Fibroblast of pulmonary artery (primary cell): ENCODE measurements around the gene UVRAG.

Experiments used
- DNase-seq: peaks from one replicate; pipeline ENCODE4 v3.0.0-alpha.2; 2010; ENCODE audit warnings: low read depth
- H3K4me3 ChIP-seq: replicated peaks from 2 replicates; pipeline ENCODE4 v1.5.1; 2011; ENCODE audit warnings: low read depth, mild to moderate bottlenecking, control low read depth, low read length, moderate library complexity
- CTCF ChIP-seq: IDR thresholded peaks from 2 replicates; pipeline ENCODE4 v1.5.1; 2011; ENCODE audit warnings: mild to moderate bottlenecking, control low read depth, low read length, inconsistent platforms; ENCODE audit errors: missing control alignments

Gene UVRAG

GRCh38 chr11:76088511-76088910 is 273.5 kb downstream of the UVRAG start:
- DNase-seq = no peak
- no peak overlapping the region for H3K4me3 ChIP-seq
- TF ChIP-seq CTCF = no peak

GRCh38 chr11:76090174-76090573 is 275.2 kb downstream of the UVRAG start:
- TF ChIP-seq CTCF = no peak
- DNase-seq = no peak
- H3K4me3 ChIP-seq = no peak overlapping the region

- no peak for TF ChIP-seq CTCF
- H3K4me3 ChIP-seq = no peak overlapping the region
- no peak for DNase-seq
Observed at GRCh38 chr11:76090821-76091220, 275.8 kb downstream of the UVRAG start.

GRCh38 chr11:76094740-76095139 is 279.7 kb downstream of the UVRAG start:
- no peak for TF ChIP-seq CTCF
- no peak overlapping the region for H3K4me3 ChIP-seq
- DNase-seq = no peak

- DNase-seq = no peak
- no peak for TF ChIP-seq CTCF
- no peak overlapping the region for H3K4me3 ChIP-seq
Observed at GRCh38 chr11:76095891-76096290, 280.9 kb downstream of the UVRAG start.

- DNase-seq = no peak
- H3K4me3 ChIP-seq = no peak overlapping the region
- TF ChIP-seq CTCF = no peak
Observed at GRCh38 chr11:76096552-76096951, 281.5 kb downstream of the UVRAG start.

GRCh38 chr11:76102802-76103201 is 287.8 kb downstream of the UVRAG start:
- no peak overlapping the region for H3K4me3 ChIP-seq
- TF ChIP-seq CTCF = no peak
- peak; percentile 69 for DNase-seq
